ENCODE results near the gene KDM2B.
"Not testable (repeated sequence)": the region's sequence is repeated elsewhere in the genome, so short reads cannot be mapped to it uniquely, and the experiment has no call there.

The KDM2B gene

DNA sequence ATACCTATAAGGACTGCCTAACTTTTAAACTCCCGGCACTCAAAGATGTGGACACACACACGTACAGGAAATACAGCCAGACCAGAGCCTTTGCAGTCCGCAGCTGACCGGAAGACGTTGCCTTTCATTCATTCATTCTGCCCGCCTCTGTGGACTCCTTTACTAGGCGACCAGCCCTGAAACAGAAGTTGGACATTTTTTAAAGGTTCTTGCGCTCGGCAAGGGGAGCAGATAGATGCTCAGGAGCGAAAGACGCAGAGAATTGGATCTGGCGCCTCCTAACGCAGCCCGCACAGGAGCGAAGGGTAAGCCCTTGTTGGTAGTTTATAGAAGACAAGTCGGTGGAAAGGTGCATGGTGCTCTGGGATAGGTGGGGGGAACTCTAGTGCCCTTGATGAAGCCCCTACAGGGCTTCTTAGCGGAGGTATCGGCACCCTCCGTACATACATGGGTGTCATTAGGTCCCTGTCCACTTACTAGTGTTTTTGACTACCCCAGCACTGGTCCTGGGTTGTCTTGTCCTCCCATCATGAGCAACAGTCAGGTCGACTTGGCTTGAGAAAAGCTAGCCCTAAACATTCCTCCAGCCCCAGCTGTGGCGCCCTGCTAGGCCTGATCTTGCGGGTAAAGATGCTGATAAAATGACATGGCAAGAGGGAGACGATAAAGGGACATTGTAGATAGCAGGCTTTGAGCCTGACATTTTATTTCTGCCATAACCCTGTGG, at the start of gene KDM2B:
Gene KDM2B, minus strand, starts transcription at position 65 of the 727 bp plus-strand sequence. CDS start 112 bp downstream, outside the sequence.
- DNase-seq, result no peak

DNA sequence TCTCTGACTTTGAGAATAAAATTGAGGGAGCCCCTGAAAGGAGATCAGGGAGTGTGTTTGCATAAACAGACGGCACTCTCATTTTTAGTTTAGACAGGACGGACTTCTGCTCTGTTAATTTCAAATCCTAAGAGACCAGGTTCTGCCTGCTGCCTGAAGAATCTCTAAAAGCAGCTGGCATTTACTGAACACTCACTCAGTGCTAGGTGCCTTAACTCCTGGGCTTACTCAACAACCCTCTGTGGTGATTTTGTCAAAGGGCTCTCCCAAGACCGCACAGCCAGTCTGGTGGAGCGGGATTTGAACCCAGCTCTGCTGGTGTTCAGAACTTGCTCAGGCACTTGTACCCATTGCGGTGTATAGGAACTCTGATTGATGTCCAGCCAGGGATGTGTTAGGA, 47.7 kb upstream of the KDM2B start:
- DNase-seq, result no peak

DNA sequence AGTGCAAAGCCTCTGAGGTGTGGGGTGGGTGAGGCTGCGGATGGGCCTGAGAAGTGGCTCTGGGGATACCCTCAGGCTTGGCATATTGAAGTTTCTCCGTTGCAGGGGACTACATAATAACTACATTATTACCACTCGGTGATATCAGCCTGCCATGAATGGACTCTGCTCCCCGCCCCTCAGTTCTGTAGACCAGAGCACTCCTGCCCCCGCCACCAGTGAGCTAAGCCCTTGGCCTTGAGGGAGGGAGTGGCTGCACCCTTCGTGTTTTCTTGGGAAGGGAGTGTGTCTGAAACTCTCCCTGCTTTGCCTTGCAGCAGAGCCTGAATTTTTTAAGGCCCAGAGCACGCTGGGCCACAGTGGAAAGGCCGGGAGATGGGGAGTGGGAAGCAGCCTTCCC, 47.2 kb upstream of the KDM2B start:
- DNase-seq, result no peak

DNA sequence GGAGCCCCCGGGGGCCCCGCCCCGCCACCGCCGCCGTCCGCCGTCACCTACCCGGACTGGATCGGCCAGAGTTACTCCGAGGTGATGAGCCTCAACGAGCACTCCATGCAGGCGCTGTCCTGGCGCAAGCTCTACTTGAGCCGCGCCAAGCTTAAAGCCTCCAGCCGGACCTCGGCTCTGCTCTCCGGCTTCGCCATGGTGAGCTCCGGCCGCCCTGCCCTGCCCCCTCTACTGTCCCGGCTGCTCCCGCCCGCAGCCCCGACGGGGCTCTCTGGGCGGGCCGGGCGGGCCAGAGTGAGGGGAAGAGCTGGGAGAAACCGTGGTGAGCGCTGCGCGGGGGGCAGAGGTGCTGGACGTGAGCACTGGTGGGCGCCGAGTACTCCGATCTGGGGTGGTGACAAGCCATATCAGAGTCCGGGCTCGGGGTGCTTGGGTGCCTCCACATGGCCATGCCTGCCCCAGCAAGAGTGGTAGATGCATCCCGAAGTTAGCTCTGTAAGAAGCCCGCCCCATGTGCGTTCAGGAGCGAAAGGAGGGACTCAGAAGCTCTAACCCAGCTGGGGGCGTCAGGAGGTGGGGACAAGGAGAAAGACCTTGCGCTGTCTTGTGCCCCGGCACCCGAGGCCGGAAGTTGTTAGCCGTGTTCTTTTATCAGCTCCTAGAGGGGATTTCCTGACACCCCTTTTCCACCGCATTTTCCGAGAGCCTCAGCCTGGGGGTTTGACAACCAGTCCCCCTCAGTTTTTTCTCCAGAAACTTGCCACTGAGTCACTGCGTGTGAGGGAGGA, 46.2 kb upstream of the KDM2B start:
- DNase-seq, result no peak

DNA sequence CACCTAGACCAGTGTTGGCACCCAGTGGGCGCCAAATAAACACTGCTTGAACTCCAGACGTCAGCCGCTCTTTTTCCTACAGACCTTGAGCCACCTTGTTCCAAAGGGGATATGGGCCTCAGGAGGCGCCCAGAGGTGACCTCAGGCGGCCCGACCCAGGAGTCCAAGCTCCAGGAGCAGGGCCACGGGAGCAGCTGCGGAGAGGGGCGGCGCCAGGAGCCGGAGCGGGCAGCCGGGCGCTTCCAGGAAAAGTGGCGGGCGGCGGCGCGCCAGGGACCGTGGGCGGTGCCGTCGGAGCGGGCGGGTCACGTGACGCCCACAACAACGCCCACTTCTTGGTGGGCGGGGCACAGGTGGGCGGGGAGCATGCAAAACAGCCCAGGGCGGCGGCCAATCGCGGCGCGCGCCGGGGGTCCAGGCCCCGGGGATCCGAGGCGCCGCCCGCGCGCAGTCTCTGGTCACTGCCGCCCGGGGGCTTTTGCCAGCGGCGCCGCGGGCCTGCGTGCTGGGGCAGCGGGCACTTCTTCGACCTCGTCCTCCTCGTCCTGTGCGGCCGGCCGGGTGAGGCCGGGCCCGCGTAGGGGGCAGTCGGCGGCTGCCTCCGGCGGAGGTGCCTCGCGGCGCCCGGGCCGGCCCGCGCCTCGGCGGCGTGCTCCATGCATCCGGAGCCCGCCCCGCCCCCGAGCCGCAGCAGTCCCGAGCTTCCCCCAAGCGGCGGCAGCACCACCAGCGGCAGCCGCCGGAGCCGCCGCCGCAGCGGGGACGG, 45.4 kb upstream of the KDM2B start, which contains the start of gene ORAI1:
Gene ORAI1, plus strand, starts transcription at position 444 of the 766 bp plus-strand sequence.
- peak; percentile 65 for DNase-seq

DNA sequence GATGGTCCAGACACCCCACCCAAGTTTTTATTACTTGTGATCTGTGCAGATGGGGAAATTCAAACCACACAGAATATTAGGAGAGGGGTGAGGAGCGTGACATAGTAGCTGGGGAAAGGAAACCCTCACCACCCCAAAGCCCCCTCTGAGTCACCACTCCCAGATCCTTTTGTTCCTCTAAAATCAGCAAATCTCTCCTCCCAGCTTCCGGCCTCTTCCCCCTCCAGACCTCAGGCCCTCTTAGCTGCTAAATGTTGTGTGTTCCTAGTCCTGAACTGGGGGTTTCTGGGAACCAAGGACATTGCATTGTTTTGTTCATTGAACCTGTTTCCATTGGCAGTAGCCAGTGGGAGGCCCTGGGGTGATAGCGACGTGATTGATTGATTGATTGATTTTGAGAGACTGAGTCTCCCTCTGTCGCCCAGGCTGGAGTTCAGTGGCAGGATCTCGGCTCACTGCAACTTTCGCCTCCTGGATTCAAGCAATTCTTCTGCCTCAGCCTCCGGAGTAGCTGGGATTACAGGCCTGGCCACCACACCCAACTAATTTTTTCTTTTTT, 39.6 kb upstream of the KDM2B start:
- no peak for DNase-seq

DNA sequence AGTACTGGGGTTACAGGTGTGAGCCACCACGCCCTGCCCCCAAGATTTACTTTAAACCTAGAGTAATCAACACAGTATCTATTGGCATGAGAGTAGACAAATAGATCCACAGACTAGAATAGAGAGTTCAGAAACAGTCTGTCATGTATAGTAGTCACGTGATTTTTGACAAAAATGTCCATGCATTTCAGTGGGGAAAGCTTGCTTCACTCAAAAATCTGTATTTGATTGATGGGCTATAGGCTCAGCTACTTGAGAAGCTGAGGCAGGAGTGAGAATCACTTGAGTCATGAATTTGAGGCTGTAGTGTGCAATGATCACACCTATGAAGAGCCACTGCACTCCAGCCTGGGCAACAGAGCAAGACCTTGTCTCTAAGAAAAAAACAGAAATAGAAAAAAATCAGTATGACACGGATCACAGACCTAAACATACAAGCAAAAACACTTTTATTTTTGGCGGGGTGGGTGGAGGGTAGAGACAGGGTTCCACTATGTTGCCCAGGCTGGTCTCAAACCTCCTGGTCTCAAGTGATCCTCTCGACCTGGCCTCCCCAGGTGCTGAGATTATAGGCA, 37.9 kb upstream of the KDM2B start:
- no peak for DNase-seq

DNA sequence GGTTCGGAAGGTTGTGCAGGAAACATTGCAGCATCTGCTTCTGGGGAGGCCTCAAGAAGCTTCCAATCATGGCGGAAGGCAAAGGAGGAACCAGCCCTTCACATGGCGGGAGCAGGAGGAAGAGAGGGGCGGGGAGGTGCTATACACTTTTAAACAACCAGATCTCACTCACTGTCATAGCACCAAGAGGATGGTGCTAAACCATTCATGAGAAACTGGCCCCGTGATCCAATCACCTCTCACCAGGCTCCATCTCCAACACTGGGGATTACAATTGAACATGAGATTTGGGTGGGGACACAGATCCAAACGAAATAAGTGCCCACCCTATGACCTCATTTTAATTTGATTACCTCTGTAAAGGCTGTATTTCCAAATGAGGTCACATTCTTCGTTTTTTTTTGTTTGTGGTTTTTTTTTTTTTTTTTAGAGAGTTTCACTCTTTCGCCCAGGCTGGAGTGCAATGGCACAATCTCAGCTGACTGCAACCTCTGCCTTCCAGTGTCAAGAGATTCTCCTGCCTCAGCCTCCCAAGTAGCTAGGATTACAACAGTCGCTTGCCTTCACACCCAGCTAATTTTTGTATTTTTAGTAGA, 34.1 kb upstream of the KDM2B start:
- no peak for DNase-seq

DNA sequence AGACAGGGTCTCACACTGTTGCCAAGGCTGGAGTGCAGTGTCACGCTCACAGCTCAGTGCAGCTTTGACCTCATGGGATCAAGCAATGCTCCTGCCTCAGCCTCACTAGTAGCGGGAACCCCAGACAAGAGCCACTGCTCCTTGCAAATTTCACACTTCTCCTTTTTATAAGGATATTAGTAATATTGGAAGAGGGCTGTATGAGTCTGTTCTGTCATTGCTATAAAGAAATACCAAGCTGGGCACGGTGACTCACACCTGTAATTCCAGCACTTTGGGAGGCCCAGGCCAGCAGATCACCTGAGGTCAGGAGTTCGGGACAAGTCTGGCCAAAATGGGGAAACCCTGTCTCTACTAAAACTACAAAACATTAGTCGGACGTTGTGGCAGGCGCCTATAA, 32.6 kb upstream of the KDM2B start:
- DNase-seq, result no peak

DNA sequence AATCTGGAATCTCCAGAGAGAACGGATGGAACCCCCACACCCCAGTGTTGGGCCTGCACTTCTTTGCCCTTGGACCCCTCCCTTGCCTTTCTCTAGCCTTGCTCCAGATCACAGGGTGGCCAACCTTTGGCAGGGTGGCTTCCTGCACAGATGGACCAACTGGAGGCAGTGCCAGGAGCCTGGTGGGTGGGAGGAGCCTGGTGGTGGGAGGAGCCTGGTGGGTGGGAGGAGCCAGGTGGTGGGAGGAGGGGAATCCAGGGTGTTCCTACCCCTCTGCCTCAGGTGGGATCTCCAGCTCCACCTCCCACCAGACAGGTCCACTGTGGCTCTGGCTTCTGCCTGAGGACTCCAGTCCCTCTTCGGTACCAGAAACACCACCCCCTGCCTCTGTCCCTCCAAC, 30.5 kb upstream of the KDM2B start:
- DNase-seq, result no peak

DNA sequence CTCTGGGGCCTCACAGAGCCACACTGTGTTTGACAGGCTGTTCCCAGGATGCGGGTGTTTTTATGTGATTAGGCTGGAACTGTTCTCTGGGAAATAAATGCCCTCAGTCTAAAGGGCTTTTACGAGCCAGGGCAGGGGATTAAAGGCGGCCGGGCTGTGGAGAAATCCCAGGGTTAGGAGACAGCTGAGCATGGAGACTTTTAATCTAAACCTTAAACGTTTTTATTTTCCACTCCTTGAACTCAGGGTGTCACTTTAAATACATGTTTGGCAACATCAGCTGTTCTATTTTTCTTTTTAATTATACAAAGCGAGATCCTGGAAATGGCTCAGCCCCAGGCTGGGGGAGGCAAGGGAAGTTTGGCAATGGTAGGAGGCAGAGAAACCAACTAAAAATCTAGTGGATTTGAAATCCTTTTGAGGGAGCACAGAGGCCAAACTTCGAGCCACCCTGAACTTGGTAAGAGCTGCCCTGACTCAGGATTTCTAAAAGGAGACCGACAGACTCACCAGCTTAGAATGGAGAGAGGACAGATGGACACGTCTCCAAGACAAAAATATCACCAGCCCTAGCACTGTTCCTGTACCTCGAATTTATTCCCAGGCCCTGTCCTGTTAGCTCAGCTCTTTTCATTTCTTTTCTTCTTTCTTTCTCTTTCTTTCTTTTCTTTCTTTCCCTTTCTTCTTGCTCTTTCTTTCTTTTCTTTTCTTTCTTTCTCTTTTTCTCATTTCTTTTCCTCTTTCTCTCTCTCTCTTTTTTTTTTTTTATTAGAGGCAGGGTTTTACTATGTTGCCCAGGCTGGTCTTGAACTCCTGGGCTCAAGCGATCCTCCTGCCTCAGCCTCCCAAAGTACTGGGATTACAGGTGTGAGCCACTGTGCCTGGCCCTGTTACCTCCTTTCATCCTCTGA, 29.7 kb upstream of the KDM2B start:
- no peak for DNase-seq

DNA sequence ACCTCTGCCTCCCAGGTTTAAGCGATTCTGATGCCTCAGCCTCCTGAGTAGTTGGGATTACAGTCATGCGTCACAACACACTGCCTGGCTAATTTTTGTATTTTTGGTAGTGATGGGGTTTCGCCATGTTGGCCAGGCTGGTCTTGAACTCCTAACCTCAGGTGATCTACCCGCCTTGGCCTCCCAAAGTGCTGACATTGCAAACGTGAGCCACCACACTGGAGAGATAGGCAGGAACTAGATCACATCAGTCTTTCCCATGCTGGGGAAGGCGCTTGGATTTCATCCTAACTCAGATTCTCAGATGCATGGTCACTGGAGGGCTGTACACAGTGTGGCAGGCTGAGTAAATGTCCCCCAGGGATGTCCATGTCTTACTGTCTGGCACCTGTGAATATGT, 27.5 kb upstream of the KDM2B start:
- no peak for DNase-seq

DNA sequence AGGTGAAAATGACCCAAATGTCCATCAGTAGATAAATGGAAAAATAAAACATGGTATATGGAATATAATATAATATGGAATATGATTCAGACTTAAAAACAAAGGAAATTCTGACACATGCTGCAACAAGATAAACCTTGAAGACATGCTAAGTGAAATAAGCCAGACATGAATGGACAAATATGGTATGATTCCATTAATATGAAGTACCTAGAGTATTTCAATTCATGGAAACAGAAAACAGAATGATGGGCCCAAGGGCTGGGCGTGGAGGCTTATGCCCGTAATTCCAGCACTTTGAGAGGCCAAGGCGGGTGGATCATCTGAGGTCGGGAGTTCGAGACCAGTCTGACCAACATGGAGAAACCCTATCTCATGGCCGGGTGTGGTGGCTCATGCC, 22.8 kb upstream of the KDM2B start:
- no peak for DNase-seq

DNA sequence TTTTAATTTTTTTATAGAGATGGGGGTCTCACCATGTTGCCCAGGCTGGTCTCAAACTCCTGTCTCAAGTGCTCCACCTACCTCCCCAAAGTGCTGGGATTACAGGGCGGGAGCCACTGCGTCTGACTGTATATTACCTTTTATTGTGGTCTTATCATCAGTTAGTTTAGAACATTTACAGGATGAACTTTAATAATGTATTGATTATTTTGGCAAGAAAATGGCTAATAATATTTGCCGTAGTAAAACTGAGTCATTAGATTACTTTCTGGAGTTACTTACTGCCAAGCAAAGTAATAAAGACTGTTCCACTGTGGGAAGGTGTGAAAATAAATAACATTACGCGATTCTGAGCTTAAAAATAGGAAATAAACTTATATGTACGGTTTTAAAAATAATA, 21.9 kb upstream of the KDM2B start:
- no peak for DNase-seq

DNA sequence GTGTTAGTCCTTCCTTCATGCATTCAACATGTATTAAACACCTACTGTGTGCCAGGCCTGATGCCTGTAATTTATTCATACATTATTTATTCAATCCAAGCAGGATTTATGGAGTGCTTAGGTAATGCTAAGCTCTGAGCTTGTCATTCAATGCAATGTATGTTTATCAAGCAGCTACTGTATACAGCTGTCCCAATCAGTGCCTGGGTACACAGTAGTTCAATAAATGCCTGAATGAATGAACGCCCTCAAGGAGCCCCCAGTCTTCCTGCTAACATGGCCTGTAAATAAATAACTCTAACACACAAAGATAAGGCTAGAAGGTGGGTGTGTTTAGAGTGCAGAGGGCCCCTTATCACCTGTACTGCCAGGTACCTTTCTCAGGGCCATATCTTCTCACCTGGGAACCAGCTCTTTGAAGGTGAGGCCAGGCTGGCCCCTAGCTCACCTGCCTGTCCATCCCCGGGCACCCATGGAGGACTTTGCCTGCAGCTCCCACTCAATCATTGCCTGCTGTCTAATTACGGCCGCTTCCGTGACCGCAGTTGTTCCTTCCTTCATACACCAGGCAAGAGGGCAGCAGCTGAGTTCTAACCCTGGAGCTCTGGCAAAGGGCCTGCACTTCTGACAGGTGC, 20.0 kb upstream of the KDM2B start:
- no peak for DNase-seq

DNA sequence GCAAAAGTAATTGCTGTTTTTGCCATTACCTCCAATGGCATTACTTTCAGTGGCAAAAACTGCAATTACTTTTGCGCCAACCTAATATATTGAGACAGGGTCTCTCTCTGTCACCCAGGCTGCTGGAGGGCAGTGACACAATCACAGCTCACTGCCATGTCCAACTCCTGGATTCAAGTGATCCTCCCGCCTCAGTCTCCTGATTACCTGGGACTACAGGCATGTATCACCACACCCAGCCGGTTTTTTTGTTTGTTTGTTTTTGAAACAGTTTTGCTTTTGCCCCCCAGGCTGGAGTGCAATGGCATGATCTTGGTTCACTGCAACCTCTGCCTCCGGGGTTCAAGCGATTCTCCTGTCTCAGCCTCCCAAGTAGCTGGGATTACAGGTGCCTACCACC, 15.7 kb upstream of the KDM2B start:
- no peak for DNase-seq

DNA sequence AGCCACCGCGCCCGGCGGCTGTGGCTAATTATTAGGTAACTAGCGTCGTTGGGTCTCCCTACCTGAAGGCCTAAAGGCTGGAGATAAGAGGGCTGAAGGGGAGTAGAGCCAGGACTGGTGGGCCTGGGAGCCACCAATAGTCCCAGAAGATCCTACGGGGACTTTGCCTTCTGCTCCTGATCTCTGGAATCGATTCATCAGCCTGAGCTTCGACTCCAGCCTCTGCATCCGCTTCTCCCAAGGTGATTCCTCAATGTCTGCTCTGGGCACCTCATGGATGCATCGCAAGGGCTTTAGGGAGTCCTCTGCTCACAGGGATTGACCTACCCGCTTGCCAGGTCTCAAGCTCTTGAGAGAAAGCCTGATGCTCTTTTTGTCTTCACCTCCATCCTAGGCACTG, 14.7 kb upstream of the KDM2B start:
- no peak for DNase-seq

DNA sequence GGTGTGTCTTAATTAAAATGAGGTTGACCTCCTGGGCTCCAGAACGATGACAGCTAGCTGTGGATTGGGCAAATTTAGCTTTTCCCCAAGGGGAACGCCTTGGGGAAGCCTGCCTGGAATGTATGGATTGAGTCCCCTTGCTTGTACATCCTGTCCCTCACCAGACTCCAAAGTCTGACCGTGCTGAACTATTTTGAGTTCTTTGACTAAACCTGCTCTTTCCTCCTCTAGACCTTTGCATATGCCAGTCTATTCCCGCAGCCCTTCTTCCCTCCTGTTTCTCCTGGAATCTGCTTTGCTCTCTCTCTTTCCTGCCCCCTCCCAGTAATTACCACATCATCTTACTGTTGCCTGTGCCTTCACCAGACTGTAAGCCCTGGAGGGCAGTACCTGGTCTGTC, 11.5 kb upstream of the KDM2B start:
- DNase-seq, result no peak

DNA sequence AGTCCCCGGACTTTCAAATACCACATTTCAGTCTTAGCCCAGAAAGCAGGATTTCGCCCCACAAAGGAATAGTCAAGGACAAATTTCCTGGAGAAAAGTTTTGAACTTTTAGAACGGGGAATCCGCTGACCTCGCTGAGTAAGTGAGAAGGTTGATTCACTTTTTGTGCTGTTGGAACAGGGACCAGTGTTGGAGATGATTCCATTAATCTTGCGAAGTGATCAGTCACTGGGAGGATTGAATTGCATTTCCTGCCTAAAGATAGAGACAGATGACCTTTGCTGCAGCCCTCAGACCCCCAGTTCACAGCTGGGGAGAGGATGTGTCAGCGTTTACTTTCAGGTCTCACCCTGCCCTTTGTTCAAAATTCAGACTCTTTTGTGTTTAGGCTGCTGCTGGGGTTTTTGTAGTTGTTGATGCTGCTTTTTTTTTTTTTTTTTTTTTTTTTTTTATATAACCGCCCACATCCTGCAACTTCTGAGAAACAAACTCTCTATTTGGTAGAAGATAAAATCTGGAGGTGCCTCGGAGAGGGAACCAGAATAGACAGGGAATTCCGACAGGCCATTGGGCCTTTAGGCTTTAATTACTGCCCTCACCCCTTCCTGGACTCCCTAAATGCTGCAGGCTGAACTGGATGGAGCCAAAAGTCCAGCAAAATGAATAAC, 9.8 kb upstream of the KDM2B start:
- DNase-seq, result no peak

DNA sequence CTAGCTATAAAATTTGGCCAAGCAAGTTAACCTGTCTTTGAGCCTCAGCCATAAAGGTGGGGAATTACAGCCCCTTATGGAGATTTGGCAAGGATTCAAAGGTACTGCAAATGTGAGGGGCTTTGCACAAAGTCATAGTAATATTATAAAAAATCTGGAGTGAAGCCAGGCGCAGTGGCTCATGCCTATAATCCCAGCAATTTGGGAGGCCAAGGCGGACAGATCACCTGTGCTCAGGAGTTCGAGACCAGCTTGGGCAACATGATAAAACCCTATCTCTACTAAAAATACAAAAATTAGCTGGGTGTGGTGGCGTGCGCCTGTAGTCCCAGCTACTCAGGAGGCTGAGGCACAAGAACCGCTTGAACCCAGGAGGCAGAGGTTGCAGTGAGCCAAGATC, 4.1 kb upstream of the KDM2B start:
- not testable (repeated sequence) for DNase-seq

DNA sequence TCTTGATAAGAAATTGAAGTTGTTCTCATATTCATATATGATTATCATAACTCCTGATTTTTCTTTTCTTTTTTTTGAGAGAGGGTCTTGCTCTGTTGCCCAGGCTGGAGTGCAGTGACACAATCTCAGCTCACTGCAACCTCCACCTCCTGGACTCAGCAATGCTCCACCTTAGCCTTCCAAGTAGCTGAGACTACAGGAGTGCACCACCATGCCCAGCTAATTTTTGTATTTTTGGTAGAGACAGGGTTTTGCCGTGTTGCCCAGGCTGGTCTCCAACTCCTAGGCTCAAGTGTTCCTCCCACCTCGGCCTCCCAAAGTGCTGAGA, 2.5 kb upstream of the KDM2B start:
- not testable (repeated sequence) for DNase-seq
